UCSD-AML1 (cell line): ENCODE measurements around the gene RBMS3.

Experiments used
- DNase-seq: peaks from one replicate; lab custom pipeline; 2025; ENCODE audit not compliant: unreplicated experiment; lab: John Stamatoyannopoulos, UW

Gene RBMS3

GRCh38 chr3:29275309-29275708 is 5.6 kb upstream of the RBMS3 start:
- no peak for DNase-seq

GRCh38 chr3:29277249-29277648 is 3.6 kb upstream of the RBMS3 start:
- no peak for DNase-seq

GRCh38 chr3:29279286-29279685 is 1.6 kb upstream of the RBMS3 start:
- DNase-seq, result no peak

- no peak for DNase-seq
Measured at GRCh38 chr3:29279806-29280205, 1.1 kb upstream of the RBMS3 start.

GRCh38 chr3:29281094-29281343 is 148 bp downstream of the RBMS3 start:
- DNase-seq, result no peak

- no peak for DNase-seq
Measured at GRCh38 chr3:29281344-29282241, 722 bp downstream of the RBMS3 start.

GRCh38 chr3:29282427-29283230 is 1.8 kb downstream of the RBMS3 start:
- DNase-seq, result no peak

- DNase-seq, result no peak
Measured at GRCh38 chr3:29283231-29284119, 2.6 kb downstream of the RBMS3 start.

- no peak for DNase-seq
Measured at GRCh38 chr3:29284497-29284896, 3.6 kb downstream of the RBMS3 start.

- DNase-seq, result no peak
Measured at GRCh38 chr3:29285471-29286071, 4.7 kb downstream of the RBMS3 start.

GRCh38 chr3:29286478-29287240 is 5.8 kb downstream of the RBMS3 start:
- DNase-seq, result no peak

- DNase-seq, result no peak
Measured at GRCh38 chr3:29290596-29290995, 9.7 kb downstream of the RBMS3 start.

- no peak for DNase-seq
Measured at GRCh38 chr3:29291260-29291981, 10.6 kb downstream of the RBMS3 start.

GRCh38 chr3:29291982-29292363 is 11.1 kb downstream of the RBMS3 start:
- no peak for DNase-seq

GRCh38 chr3:29293421-29293820 is 12.6 kb downstream of the RBMS3 start:
- DNase-seq, result no peak

- DNase-seq, result no peak
Measured at GRCh38 chr3:29297998-29298397, 17.1 kb downstream of the RBMS3 start.

- DNase-seq, result no peak
Measured at GRCh38 chr3:29301332-29302019, 20.6 kb downstream of the RBMS3 start.

- DNase-seq, result no peak
Measured at GRCh38 chr3:29302619-29303018, 21.7 kb downstream of the RBMS3 start.

GRCh38 chr3:29307295-29307694 is 26.4 kb downstream of the RBMS3 start:
- DNase-seq, result no peak
